HG02852 (cell line): ENCODE measurements around the gene MAMSTR.
"Not testable (repeated sequence)": the region's sequence is repeated elsewhere in the genome, so short reads cannot be mapped to it uniquely, and the experiment has no call there.

Experiments
- ATAC-seq: cut with Tn5 transposase; IDR thresholded peaks from one replicate; pipeline ENCODE4 v1.9.1; 2021; ENCODE audit warnings: mild to moderate bottlenecking, moderate library complexity; ENCODE audit not compliant: unreplicated experiment

The MAMSTR gene

DNA sequence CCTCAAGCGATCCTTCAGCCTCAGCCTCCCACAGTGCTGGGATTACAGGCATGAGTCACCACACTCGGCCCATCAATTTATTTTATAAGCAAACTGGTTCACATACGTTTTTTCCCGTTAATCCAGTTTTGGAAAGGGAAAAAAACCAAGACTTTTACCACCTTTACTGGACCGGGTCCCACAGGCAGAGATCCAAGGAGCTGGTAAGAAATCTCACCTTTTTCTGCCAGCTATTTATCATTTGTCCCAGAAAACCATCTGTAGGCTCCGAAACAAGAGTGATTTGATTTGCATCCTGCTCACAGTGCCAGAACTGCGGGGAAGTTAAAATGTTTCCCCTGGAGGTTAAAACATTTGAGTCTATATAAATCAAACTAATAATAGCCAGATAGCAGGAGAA, 30.1 kb downstream of the MAMSTR start:
- no peak for ATAC-seq

DNA sequence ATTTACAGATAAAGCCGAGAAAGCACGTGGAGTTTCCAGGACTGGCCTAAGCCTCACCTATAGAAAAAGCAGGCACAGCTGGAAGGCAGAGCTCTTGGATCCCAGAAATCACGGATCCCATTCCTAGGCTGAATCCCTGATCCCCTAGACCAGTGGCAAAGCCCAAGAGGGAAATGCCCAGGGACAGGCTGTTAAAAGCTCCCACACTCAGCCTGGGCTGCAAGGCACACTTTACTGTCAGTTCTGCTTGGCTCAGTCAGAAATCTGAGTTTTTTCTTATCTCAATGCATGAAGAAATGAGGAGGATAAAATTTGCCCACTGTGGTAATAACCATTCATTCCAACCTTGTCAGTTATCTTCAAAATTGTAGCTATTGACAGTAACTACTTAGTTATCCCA, 31.7 kb downstream of the MAMSTR start:
- no peak for ATAC-seq

DNA sequence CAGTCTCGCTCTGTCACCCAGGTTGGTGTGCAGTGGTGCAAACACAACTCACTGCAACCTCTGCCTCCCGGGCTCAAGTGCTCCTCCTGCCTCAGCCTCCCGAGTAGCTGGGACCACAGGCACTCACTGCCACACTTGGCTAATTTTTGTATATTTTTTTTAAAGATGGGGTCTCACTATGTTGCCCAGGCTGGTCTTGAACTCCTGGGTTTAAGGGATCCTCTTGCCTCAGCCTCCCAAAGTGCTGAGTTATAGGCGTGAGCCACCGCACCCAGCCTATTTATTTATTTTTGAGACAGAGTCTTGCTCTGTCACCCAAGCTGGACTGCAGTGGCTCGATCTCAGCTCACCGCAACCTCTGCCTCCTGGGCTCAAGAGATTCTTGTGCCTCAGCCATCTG, 32.9 kb downstream of the MAMSTR start:
- ATAC-seq: not testable (repeated sequence)

DNA sequence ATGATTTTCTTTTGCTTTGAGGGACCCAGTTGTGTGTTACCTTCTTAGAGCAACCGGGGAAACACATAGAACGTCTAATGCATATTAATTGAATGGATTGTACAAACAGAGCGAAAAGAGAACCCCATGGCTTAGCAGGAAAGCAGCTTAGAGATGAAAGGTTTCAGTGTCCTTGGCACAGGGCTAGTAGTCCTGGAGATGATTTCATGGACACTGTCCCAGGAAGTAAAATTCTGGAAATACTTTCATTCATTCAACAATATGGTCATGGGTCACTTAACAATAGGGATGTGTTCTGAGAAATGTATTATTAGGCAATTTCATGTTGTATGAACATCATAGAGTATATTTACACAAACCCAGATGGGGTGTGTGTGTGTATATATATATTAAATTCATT, 33.4 kb downstream of the MAMSTR start:
- no peak for ATAC-seq

DNA sequence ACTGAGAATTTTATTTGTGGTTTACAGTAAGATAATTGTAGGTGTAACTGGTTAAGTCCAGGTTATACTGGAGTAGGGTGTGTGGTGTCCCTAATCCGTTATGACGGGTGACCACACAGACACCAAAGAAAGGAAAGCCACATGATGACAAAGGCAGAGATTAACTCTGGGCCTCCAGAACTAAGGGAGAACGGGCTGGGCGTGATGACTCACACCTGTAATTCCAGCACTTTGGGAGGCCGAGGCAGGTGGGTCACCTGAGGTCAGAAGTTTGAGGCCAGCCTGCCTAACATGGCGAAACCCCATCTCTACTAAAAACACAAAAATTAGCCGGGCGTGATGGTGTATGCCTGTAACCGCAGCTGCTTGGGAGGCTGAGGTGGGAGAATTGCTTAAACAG, 33.9 kb downstream of the MAMSTR start:
- no peak for ATAC-seq

DNA sequence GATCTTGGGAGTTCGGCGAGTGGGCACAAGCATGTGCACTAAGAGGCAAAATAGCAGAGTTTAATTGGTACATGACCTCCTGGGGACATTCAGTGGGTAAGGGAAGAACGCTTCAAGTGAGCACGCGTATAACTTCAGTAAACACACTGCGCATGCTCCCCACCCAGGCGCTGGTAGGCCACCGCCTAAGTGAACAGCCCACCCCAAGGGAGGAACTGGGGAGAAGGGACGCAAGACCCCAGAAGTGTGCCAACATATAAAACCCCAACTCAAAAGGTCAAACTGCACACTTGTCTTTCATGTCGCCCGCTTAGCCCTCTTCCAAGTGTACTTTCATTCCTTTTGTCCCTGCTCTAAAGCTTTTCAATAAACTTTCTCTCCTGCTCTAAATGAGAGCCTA, 36.2 kb downstream of the MAMSTR start:
- ATAC-seq: no peak

DNA sequence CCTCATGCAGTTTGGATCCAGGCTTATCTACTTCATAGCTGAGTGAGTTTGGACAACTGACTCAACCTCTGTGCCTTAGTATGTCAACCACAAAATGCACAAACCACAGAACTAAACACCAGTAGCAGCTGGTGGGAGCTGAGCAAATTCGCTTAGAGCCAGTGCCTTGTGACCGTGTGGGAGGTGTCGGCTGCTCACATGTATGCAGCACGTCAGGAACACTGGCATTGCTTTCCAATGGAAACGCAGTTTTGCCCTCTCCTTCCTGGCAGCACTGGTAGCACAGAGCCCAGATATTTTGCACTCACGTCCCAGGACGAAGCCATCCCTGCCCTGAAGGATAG, 38.4 kb downstream of the MAMSTR start:
- ATAC-seq: no peak

DNA sequence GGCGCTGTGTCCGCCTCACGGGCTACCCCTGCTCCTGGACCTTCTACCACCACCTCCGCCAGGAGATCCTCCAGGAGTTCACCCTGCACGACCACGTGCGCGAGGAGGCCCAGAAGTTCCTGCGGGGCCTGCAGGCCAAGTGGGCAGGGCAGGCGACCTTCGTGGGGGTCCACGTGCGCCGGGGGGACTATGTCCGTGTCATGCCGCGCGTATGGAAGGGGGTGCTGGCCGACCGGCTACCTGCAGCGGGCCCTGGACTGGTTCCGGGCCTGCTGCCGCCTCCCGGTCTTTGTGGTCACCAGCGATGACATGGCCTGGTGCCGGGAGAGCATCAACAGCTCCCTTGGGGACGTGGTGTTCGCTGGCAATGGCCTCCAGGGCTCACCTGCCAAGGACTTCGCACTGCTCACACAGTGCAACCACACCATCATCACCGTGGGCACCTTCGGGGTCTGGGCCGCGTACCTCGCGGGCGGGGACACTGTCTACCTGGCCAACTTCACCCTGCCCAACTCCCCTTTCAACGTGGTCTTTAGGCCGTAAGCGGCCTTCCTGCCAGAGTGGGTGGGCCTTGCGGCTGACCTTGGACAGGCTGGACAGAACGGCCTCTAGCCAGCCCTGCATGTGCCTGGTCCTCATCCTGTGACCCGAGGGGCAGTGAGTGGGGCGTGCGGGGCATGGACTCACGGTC, 38.9 kb downstream of the MAMSTR start:
- no peak for ATAC-seq

DNA sequence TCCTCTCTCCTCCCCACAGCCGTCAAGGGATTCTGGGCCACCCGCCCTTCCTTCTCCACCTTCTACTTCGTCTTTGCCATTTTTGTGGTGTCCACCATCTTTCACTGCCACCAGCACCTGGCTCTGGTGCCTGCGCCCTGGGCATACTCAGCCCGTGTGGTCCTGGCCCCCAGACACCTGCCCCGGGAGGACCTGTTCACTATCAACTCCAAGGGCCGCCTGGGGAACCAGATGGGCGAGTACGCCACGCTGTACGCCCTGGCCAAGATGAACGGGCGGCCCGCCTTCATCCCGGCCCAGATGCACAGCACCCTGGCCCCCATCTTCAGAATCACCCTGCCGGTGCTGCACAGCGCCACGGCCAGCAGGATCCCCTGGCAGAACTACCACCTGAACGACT, 39.5 kb downstream of the MAMSTR start:
- ATAC-seq: not testable (repeated sequence)

DNA sequence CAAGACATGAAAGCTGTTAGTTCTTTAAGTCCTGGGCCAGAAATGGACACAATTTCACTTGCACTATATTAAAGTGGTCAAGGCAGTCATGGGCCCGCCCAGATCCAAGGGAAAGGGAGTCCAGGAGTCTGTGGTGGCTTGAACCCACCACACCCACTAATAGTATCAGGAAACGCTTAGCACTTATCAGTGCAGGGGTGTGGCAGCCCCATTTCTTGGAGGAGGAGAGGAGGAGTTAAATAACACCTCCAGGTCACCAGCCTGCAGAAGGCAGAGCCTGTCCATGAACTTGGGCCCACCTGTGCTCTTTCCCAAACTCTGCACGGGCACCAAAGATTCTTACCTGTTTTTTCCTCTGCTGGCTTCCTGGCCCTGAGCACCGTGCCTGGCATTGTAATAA, 41.3 kb downstream of the MAMSTR start:
- no peak for ATAC-seq

DNA sequence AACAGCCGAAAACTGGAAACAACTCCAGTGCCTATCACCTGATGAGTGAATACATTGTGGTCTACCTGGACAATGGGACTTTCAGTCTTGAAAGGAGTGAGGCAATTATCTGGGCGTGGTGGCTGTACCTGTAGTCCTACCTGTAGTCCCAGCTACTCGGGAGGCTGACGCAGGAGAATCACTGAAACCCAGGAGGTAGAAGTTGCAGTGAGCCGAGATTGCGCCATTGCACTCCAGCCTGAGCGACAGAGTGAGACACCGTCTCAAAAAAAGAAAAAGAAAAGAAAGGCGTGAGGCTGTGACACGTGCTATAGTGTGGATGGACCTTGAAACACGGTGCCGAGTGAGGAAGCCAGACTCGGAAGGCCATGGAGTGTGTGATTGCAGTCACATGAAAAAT, 42.6 kb downstream of the MAMSTR start:
- no peak for ATAC-seq

DNA sequence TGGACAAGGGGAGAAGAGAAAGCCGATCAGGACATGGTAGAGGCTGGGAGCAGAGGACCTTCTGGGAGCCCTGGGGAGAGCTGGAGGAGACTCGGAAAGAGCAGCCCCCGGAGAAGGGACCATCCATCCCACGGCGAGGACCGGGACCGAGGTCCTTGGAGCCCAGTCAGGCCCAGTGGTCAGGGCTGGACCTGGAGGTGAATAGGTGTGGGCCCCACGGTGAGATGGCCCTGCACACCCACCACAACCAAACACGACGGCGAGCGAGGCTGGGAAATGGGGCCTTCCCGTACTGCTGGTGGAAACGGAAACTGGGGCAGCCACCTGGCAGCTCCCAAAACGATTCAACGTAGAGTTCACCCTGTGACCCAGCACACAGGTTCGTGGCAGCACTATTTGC, 43.0 kb downstream of the MAMSTR start:
- no peak for ATAC-seq

DNA sequence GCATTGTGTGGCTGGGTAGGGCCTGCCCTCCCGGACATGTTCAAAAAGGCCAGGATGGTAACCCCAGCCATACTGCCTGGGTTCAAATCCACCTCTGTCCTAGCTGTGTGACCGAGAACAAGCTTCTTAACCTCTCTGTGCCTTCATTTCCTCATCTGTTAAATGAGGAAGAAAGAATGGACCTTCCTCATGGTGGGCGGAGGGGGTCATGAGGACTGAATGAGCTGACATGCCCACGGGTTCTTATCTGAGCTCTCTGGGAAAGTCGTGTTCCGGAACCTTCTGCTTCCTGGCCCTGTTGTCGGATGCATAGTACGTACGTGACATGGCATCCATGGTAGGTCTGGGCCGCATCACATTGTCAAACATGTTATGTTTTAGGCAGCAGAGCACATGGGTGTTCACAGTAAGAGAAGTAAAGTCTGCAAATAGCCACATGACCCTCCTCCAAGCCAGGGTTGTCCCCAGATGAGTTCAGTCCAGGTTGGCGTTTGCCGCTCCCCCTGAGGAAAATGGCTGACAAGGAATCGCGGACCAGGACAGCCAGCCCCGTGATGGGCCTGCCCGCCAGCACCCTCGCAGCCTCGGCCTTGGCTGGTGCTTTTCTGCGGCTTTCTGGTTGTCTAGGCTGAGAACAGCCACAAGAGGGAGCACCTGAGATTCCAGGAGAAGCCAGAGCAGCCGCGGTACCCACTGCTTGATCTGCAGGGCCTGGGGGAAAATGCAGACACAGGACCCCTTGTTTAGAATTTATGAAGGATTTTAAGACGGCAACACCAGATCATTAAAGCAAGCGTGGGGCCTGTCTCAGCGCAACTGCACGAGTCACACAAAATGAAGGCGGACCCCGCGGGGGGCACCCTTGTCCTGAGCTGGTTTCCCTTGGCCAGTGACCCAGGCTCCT, 44.4 kb downstream of the MAMSTR start:
- no peak for ATAC-seq

DNA sequence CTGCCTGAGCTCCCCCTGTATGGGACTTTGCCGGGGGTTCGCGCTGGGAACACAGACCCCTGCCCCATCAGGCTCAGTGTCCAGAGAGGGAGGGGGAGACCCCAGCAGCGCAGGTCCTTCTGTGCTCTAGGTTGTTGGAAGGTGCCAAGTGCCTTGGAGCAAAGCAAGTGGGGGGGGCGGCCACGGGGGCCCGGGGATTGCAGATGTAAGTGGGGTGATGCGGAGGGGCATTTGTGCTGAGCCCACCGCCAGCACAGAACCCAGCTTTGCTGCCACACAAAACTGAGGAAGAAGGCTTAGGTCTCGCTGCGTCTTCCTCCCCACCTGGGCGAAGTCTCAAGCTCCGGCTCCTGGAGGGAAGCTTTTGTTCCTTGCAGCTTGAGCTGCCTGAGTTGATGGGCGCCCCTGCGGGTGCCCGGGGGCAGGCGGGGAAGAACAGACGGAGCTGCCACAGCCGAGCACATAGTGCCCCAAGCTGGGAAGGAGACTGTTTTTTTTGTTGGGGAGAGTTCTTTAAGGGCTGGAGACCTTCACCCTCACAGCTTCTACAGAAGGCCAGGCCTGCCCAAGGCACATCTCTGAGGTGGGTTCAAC, 45.2 kb downstream of the MAMSTR start:
- ATAC-seq: no peak

DNA sequence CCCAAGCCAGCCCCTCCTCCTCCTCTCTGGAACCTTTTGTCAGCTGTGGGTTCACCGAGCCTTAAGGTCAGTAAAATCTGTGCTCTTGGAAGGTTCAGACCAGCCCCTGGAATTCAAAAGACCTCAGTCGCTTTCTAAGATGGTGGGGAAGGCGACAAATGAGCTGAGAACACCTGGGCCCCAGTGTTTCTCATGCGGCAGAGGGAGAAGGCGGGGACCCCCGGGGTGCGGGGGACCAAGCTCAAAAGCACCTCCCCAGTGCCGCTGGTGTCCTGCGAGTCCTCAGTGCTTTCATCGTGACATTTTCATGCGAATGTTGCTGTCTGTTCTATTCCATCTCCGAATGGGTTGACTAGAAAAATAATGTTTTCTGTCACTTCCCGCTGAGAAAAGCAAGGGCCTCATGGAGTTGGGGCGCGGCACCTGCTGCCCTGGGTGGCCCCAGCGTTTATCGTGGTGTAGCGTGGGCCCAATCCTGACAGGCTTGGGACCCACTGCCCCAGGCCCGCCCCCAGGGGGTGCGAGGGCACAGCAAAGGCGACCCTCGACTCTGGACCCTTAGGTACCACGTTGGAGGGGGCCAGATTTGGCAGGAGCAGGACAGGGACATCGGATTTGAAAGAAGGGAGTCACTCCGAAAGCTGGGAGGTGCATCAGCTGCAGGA, 46.0 kb downstream of the MAMSTR start:
- ATAC-seq: no peak

DNA sequence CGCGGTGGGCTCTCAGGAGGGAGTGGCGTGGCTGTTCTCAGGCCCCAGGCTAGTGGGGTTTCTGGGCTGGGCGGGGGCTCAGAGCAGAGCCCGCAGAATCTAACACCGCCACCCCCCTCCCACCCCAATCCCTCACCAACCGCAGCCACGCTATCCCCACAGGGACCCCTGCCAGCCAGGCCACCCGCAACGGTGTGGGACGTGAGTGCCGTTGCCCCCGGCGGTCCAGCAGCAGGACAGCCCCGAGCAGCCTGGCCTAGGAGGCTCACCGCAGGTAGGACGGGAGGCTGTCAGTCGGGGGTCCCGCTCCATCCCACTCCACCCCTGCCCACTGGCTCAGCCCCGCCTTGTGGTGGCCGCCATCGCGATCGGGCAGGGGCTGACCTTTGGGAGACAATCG, 46.5 kb downstream of the MAMSTR start, which contains the start of gene NTN5:
Gene NTN5 (minus strand): TSS at position 24 of the 400 bp plus-strand sequence. CDS start 2,031 bp downstream, outside the sequence.
- no peak for ATAC-seq

DNA sequence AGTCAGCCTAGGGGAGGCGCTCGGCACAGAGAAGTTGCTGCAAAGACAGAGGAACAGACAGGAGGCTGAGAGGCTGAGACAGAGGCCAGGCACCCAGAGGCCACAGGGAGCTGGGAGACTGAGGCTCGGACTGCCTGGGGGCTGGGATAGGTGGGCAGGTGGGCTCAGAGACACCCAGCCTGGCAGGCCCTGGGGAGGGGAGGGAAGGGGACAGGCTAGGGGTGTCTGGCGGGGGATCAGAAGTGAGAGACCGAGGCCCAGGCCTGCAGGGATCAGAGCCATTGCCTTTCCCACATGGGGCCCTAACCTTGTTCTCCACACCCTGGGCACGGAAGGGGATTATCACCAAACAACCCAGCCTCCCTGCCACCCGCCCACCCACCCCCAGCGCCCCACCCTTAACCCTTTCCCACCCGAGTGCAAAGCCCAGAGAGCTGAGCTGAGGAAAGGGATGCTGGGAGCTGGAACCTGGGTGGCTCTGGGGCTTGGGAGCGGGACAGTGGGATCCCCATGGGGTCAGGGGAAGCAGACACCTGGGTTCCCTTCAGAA, 48.0 kb downstream of the MAMSTR start:
- no peak for ATAC-seq

DNA sequence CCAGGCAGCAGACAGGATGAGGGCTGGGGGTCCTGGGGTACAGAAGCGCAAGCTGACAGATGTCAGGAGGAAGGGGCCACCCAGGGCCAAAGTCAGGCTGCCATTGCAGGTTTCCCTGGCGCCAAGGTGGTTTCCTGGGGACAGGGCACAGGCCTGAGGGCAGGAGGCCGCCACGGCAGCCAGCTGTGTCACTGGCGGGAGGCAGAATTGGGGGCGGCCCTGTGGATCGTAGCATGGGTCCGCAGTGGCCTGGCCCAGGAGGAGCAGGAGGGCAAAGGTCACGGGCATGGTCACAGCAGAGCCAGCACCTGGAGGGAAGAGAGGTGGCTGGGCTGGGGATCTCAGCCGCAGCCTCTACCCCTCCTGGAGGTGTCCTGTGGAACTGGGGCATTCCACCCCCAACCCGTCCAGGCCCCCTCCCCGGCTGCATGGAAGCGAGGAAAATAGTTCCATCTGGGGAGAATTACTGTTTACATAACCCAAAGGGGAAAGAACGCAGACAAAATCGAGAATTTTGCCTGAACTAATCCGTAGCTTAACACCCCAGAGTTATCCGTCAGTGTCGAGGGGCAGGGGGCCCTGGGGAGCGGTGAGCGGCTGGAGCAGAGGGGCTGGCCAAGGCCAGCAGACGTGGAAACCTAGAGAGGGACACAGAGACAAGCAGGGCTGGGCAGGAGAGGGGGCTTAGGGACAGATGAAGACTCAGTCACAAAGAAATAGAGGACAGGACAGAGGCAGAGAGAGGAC, 48.7 kb downstream of the MAMSTR start:
- no peak for ATAC-seq

DNA sequence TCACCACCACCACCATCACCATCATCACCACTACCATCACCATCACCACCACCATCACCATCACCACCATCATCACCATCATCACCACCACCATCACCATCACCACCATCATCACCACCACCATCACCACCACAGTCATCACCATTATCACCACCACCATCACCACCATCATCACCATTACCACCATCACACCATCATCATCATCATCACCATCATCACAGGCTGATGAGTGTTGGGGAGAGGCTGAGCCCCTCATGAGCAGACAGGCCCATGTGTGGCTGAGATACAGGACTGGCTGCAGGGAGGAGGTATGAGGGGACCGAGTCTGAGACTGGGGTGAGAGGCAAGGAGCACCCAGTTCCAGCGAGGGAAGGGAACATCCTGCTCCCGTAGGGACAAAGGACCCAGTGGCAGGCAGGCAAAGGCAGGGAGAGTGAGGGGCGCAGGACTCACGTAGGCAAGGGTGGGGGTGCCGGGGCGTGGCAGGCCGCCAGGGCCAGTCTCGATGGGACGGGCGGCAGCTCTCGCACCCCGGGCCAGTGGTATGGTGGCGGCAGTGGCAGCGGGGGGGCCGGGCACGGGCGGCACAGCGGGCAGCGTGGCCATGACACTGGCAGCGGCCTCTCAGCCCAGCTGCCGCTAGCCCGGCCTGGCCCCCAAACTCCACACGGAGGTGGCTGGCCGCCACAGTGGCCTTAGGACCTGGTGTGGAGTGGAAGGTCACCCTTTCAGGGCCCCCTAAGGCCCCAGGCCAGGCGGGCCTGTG, 49.4 kb downstream of the MAMSTR start:
- no peak for ATAC-seq

DNA sequence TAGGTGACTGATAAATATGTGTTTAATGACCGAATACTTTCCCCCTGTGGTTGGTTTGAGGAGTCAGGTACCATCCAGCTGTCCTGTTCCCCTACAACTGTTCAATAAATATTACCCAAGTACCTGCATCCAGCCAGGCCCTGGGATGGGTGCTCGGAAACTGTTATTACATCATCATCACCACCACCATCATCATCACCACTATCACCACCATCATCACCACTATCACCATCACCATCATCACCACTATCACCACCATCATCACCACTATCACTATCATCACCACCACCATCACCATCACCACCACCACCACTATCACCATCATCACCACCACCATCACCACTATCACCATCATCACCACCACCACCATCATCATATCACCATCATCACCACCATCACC, 50.8 kb downstream of the MAMSTR start:
- ATAC-seq: no peak
